Thymus (tissue), 11 donors: ENCODE measurements around the gene TLR4. TPM values are rescaled to one million over a fixed set of nuclear protein-coding genes. Genes with fewer than 3 reads are reported as not detected.

Experiments used
- DNase-seq, 9 donors: peaks; one replicate each; pipeline ENCODE4 v3.0.0-alpha.2; 2013; ENCODE audit warnings: low spot score in 9 of 9, low read depth in 6 of 9, missing footprints in 1 of 9
- H3K27ac ChIP-seq, 2 donors: one replicate each; pipeline ENCODE4 v1.5.1; 2013; ENCODE audit warnings: control low read depth in 1 of 2, low read depth in 1 of 2, low read length in 1 of 2, mild to moderate bottlenecking in 1 of 2, moderate library complexity in 1 of 2
- H3K27me3 ChIP-seq, 2 donors: one replicate each; pipeline ENCODE4 v1.5.1; 2013; ENCODE audit warnings: low read length in 1 of 2; ENCODE audit not compliant: control insufficient read depth in 2 of 2, insufficient read depth in 1 of 2
- H3K36me3 ChIP-seq, 2 donors: one replicate each; pipeline ENCODE4 v1.5.1; 2013; ENCODE audit warnings: low read length in 1 of 2, mild to moderate bottlenecking in 1 of 2, moderate library complexity in 1 of 2; ENCODE audit not compliant: control insufficient read depth in 2 of 2, insufficient read depth in 2 of 2
- H3K4me1 ChIP-seq, 2 donors: one replicate each; pipeline ENCODE4 v1.5.1; 2013; ENCODE audit warnings: low read length in 2 of 2; ENCODE audit not compliant: control insufficient read depth in 2 of 2, insufficient read depth in 2 of 2
- H3K4me3 ChIP-seq, 2 donors: one replicate each; pipeline ENCODE4 v1.5.1; 2013; ENCODE audit warnings: low read length in 2 of 2, control low read depth in 1 of 2, mild to moderate bottlenecking in 1 of 2
- H3K9me3 ChIP-seq, 2 donors: one replicate each; pipeline ENCODE4 v1.5.1; 2013; ENCODE audit warnings: low read length in 1 of 2, mild to moderate bottlenecking in 1 of 2; ENCODE audit not compliant: control insufficient read depth in 2 of 2, insufficient read depth in 1 of 2
- WGBS: extraction: QIAGEN DNeasy Blood & Tissue Kit; methylation state at CpG from one replicate; pipeline ENCODE4 v1.1.7; 2013; 5-methylcytosine and 5-hydroxymethylcytosine counted together
- polyA plus RNA-seq: library from polyadenylated mRNA; stranded (reverse); fragments of 200-250 nt; gene quantifications from one replicate; pipeline ENCODE4 v1.2.3, GENCODE V29; 2013
- total RNA-seq: library from RNA; stranded (reverse); fragments of 120-200 nt; gene quantifications from one replicate; pipeline ENCODE4 v1.2.4, GENCODE V29; 2013
- donor health status: healthy.

TLR4 gene
- total and polyA plus RNA-seq, 2 donors: 4.7 to 8.5 TPM

DNA sequence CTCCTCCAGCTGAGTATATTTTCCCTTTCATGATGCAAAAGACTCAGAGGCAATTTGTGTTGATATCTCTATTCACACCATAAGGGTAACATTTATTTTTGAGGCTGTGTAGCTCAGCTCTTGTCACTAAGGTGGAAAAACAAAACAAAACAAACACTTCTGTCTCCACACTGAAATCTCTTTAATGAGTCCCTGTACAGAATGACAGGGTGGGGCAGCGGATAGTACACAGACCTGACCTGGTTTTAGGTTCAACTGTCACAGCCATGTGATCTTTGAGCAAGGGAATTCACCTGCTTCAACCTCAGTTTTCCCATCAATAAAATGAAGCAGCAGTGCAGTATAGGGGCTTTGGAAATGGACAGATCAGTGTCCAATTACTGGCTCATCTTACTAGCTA lies 29.3 kb downstream of the TLR4 start:
- Histone ChIP-seq H3K9me3 (no peaks in the 10 kb centered on the region), H3K36me3 (no peaks in the 10 kb centered on the region), H3K27ac (no peak overlapping the region), H3K4me3 (no peak overlapping the region), H3K4me1 (no peaks in the 10 kb centered on the region), H3K27me3 (no peaks in the 10 kb centered on the region)
- 88% methylated on average over 1 of the region's 1 CpG for WGBS
- DNase-seq: no peak

DNA sequence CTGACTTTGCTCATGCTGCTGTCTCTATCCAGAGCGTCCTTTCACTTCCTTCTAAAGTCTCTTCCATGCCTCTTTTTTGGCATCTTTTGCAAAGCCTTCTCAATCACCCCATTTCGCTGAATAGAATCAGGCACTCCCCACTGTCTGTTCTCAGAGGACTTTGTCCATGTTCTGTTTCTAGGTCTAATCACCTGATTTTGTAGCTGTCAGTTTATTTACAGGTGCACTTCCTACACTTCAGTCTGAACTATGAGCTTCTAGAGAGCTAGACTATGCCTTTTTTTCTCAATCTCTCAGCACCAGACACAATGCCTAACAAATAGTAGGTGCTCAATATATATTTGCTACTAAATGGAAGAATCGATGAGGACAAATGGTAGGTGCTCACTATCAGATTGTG lies 29.9 kb downstream of the TLR4 start:
- Histone ChIP-seq H3K36me3 (no peaks in the 10 kb centered on the region), H3K4me3 (no peak overlapping the region), H3K27ac (no peak overlapping the region), H3K27me3 (no peaks in the 10 kb centered on the region), H3K4me1 (no peaks in the 10 kb centered on the region), H3K9me3 (no peaks in the 10 kb centered on the region)
- 93% methylated on average over 3 of the region's 3 CpGs for WGBS
- no peak for DNase-seq

DNA sequence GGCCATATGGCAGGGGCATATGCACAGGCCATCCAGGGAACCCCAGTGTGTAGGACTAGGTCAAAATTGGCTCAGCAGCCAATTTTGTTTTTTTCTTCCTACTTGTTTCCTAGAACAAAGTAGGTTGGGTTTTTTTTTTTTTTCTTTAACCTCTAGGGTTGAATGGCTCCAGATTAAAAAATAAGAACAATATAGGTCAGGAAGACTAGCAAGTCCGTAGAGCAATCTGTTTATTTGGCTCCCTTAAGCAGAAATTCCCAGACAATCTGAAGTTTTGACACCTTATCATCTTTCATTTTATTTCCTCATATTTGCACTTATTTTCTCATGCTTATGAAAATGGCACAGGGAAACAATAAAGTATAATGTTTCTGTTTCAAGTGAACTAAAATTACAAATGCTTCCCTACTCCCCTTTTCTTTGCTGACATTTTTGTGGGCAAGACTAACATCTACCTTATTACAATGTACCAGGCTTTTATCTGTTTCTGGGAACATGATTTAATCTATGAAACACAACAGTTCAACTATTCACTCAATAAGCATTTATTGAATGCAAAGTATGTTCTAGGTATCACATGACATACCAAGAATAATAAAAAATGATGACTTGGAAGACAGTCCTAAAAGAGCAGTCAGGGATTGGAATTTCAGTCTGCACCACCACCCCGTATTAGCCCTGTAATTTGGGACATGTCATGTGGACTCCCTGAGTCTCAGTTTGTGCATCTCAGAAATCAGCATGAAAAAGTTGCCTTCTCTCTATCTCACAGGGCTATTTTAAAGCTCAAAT lies 30.5 kb downstream of the TLR4 start:
- Histone ChIP-seq H3K4me3 (no peak overlapping the region), H3K36me3 (no peaks in the 10 kb centered on the region), H3K27me3 (no peaks in the 10 kb centered on the region), H3K27ac (no peak overlapping the region), H3K9me3 (no peaks in the 10 kb centered on the region), H3K4me1 (no peaks in the 10 kb centered on the region)
- no peak for DNase-seq
- 87% methylated on average over 2 of the region's 2 CpGs for WGBS

DNA sequence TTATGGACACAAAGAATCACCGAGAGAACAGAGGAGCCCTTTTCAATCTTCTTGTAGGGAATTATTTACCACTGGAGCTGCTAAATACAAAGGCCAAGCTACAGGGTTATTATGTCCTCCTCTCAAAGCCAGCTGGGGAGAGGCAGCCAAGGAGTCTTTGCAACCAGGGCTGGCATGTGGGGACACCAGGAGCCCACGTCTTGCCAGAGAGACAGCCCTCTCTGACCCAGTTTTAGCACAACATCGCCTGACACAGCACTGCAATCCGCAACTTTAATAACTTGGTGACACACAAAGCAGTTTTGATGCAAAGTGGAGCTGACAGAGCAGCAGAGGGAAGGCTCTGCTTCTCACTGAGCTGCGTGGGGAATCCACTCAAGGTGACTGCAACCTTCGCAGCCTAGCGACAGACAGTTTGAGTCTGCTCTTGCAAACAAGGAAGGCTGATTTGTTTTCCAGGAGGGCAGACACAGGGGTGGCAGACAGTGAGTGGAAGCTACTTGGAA lies 33.6 kb downstream of the TLR4 start:
- H3K27ac ChIP-seq: no peak overlapping the region
- H3K27me3 ChIP-seq: no peaks in the 10 kb centered on the region
- no peaks in the 10 kb centered on the region for H3K4me1 ChIP-seq
- WGBS: 93% methylated on average over 7 of the region's 7 CpGs
- no peak overlapping the region for H3K4me3 ChIP-seq
- H3K9me3 ChIP-seq: no peaks in the 10 kb centered on the region
- H3K36me3 ChIP-seq: no peaks in the 10 kb centered on the region
- DNase-seq: no peak

DNA sequence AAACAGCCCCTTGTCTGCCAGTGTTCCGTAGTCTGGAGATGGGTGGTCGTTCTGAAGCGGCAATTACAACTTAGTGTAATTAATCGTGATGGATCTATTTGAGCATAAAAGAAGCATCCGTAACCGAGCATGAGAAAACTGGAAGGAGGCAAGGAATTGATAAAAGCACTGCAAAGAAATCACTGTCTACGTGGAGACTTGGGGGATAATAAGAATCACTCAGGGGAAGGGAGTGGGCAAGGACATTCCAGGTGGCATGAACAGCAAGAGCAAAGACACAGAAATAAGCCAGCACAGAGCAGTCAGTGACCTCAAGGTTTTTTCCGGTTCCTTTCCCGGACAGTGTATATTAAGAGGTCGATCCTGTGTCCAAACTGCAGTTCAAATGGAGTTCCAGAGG lies 35.0 kb downstream of the TLR4 start:
- 95% methylated on average over 10 of the region's 10 CpGs for WGBS
- no peak overlapping the region for H3K4me3 ChIP-seq
- H3K36me3 ChIP-seq: no peaks in the 10 kb centered on the region
- H3K27ac ChIP-seq: no peak overlapping the region
- no peaks in the 10 kb centered on the region for H3K4me1 ChIP-seq
- H3K27me3 ChIP-seq: peaks cover 0 to 3% of the 10 kb centered on the region in 2 donors
- DNase-seq: no peak
- no peaks in the 10 kb centered on the region for H3K9me3 ChIP-seq

DNA sequence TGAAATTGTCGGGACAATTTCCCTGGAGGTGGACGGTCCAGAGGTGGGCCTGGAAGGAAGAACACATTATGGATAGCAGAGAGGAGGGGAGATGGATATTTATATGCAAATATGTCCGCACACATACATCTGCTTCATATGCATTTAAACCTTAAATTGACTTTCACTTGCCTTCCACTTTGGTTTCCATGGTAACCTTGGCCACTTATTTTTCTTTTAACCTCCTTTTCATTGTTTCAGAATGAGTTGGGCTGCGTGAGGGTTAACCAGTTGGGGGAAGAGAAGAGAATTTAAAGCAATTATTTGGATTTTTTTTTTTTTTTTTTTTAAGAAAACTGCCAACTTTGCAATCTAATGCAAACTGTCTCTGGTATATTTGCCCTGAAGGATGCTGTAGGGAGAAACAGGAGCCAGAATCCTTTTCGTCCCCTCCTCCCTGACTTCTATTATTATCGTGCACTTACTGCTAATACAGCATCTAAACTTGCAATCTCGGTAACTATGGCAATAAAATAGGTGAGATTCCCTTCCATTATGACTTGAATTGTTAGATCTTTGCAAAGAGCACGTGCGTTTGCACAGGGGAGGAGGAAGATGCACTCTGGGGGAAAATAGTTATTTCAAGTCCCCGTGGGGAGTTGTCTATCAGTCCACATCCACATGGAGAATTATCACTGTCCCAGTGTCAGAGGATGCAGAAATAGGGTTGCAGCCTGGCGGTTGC lies 35.6 kb downstream of the TLR4 start:
- H3K4me1 ChIP-seq: no peaks in the 10 kb centered on the region
- no peak overlapping the region for H3K27ac ChIP-seq
- H3K27me3 ChIP-seq: peaks cover 4 to 7% of the 10 kb centered on the region in 2 donors
- no peaks in the 10 kb centered on the region for H3K36me3 ChIP-seq
- no peaks in the 10 kb centered on the region for H3K9me3 ChIP-seq
- 93% methylated on average over 11 of the region's 11 CpGs for WGBS
- no peak for DNase-seq
- H3K4me3 ChIP-seq: no peak overlapping the region

DNA sequence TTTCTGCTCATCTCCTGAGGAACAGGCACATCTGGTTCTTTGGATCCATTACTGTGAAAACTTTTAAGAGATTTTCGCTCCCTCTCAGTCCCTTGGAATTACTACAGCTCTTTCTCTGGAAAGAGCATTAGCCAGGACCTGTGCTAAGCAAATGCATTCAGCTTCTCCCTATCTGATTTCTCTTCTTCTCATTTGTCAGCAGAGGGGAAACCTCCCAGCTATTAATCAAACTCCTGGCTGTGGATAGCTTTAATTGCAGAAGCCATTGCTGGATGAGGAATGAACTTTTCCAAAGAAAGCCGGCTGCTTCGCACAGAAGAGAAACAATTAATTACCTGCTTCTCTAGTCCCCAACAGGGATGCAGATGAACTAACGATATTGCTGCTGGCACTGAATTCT lies 37.9 kb downstream of the TLR4 start:
- Histone ChIP-seq H3K4me3 (no peak overlapping the region), H3K27me3 (peaks cover 12 to 18% of the 10 kb centered on the region in 2 donors), H3K4me1 (no peaks in the 10 kb centered on the region), H3K9me3 (no peaks in the 10 kb centered on the region), H3K27ac (no peak overlapping the region), H3K36me3 (no peaks in the 10 kb centered on the region)
- WGBS: 91% methylated on average over 4 of the region's 4 CpGs
- DNase-seq: no peak

DNA sequence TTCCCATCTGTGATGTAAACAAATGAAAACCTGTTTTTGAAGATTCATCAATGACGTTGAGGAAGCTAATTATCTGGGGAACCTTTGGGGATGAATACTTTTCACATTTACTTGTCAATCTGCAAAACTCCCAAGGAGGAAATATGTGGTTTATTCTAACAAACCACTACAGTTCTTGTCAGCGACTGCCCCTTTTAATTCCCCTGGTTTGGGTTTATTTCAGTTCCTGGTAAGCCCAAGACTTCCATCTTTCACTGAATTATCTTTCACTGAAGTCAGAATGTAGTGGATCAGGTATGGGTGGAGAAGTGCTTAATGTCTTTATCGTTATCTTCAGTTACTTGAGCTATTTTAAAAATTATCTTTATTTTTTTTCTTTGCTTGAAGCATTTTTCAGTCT lies 40.2 kb downstream of the TLR4 start:
- Histone ChIP-seq H3K27ac (no peak overlapping the region), H3K9me3 (no peaks in the 10 kb centered on the region), H3K4me3 (no peak overlapping the region), H3K36me3 (no peaks in the 10 kb centered on the region), H3K4me1 (no peaks in the 10 kb centered on the region), H3K27me3 (peaks cover 12 to 18% of the 10 kb centered on the region in 2 donors)
- no peak for DNase-seq
- WGBS: 8% methylated on average over 3 of the region's 3 CpGs

DNA sequence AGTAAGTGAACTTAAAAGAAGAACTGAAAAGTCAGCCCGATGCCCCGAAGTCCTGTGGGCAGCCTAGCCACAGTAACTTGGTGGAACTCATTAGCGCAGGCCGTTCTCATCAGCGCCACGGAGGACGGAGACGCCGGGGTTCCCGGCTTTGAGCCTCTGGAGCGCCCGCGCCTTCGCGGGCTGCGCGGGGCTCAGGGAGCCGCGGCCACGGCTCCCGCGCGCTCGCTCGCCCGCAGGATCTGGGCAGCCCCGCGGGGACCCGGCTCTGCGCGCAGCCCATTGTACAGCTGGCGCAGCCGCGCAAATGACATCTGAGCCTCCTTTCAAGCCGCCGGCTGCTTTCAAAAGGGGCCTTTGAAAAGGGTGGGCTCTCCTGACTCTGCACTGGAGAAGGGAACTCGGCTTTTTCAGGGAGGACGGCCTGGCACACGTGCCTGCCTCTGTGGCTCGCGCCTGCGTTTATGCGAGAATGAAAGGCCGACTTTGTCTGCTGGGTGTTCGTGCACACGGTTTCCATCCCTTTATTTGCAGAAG lies 40.7 kb downstream of the TLR4 start:
- no peaks in the 10 kb centered on the region for H3K9me3 ChIP-seq
- 6% methylated on average over 46 of the region's 46 CpGs for WGBS
- no peak overlapping the region for H3K27ac ChIP-seq
- no peaks in the 10 kb centered on the region for H3K4me1 ChIP-seq
- DNase-seq: no peak
- H3K4me3 ChIP-seq: no peak overlapping the region
- H3K27me3 ChIP-seq: peaks cover 12 to 18% of the 10 kb centered on the region in 2 donors
- H3K36me3 ChIP-seq: no peaks in the 10 kb centered on the region
